GM19452 (cell line): ENCODE data around the gene C2CD4B.

ENCODE experiments used
- ATAC-seq: cut with Tn5 transposase; IDR thresholded peaks from one replicate; pipeline ENCODE4 v1.9.1; 2021; ENCODE audit not compliant: unreplicated experiment

C2CD4B gene

GRCh38 chr15:62150445-62150844 is 14.6 kb downstream of the C2CD4B start:
- ATAC-seq, result no peak

- ATAC-seq, result no peak
These were observed 15.4 kb downstream of the C2CD4B start for GRCh38 chr15:62149729-62150128.

GRCh38 chr15:62147551-62147950 is 17.5 kb downstream of the C2CD4B start:
- no peak for ATAC-seq

- no peak for ATAC-seq
These were observed 17.9 kb downstream of the C2CD4B start for GRCh38 chr15:62147149-62147548.

- ATAC-seq, result no peak
These were observed 19.9 kb downstream of the C2CD4B start for GRCh38 chr15:62145015-62145735.

- ATAC-seq, result no peak
These were observed 22.3 kb downstream of the C2CD4B start for GRCh38 chr15:62142736-62143135.

- ATAC-seq, result no peak
These were observed 23.2 kb downstream of the C2CD4B start for GRCh38 chr15:62141643-62142588.

- no peak for ATAC-seq
These were observed 23.9 kb downstream of the C2CD4B start for GRCh38 chr15:62141200-62141599.

GRCh38 chr15:62138124-62138523 is 27.0 kb downstream of the C2CD4B start:
- no peak for ATAC-seq

- ATAC-seq, result no peak
These were observed 27.9 kb downstream of the C2CD4B start for GRCh38 chr15:62136911-62137865.

- no peak for ATAC-seq
These were observed 29.5 kb downstream of the C2CD4B start for GRCh38 chr15:62135532-62136134.

GRCh38 chr15:62133141-62133540 is 31.9 kb downstream of the C2CD4B start:
- no peak for ATAC-seq

GRCh38 chr15:62128916-62129315 is 36.2 kb downstream of the C2CD4B start:
- ATAC-seq, result no peak

GRCh38 chr15:62126364-62126763 is 38.7 kb downstream of the C2CD4B start:
- no peak for ATAC-seq

GRCh38 chr15:62125773-62126172 is 39.3 kb downstream of the C2CD4B start:
- no peak for ATAC-seq

- ATAC-seq, result no peak
These were observed 40.1 kb downstream of the C2CD4B start for GRCh38 chr15:62124973-62125303.

- no peak for ATAC-seq
These were observed 40.7 kb downstream of the C2CD4B start for GRCh38 chr15:62124176-62124972.

- no peak for ATAC-seq
These were observed 42.8 kb downstream of the C2CD4B start for GRCh38 chr15:62122249-62122648.

- no peak for ATAC-seq
These were observed 43.6 kb downstream of the C2CD4B start for GRCh38 chr15:62121273-62122015.
